Measurements from ENCODE around the gene KLK12. TPM values are rescaled to one million over a fixed set of nuclear protein-coding genes. Genes with fewer than 3 reads are reported as not detected.

KLK12 gene
- total and polyA plus RNA-seq, 2 of the 13 experiments (the other 11 are each of a cell fraction or from before 2014, with no cell fraction given) = not detected

DNA sequence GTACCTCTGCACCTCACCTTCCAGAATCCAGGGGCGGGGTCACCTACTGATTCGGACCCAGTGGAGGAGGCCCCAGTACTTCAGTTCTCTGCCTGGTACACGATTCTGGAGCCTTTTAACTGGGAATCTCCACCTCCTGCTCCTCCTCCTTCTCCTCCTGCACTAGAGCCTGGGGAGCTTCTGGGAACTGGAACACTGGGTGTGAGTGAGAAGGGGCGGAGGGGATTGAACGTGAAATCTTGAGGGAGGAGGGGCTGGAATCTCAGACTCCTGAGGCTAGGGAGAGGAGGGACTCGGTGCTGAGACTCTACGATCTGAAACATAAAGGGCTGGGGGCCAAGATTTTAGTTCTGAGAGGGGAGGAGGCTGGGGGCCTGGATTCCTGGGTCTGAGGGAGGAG, 33.3 kb downstream of the KLK12 start, which contains the start of gene KLK8:
Gene KLK8 (minus strand): TSS at position 90 of the 400 bp plus-strand sequence. CDS start 437 bp downstream, outside the sequence.
- no TSS peak for BruUV-seq (replicated peaks)
- no peaks in the 10 kb centered on the region for H3K79me2 ChIP-seq (ENCODE audit: insufficient read depth, low read length)
- TF ChIP-seq, protein P1, sequence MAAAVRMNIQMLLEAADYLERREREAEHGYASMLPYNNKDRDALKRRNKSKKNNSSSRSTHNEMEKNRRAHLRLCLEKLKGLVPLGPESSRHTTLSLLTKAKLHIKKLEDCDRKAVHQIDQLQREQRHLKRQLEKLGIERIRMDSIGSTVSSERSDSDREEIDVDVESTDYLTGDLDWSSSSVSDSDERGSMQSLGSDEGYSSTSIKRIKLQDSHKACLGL (CRISPR knock-in tag; IDR thresholded peaks at IDR 0.05) = no peak
- TF ChIP-seq, protein P2, sequence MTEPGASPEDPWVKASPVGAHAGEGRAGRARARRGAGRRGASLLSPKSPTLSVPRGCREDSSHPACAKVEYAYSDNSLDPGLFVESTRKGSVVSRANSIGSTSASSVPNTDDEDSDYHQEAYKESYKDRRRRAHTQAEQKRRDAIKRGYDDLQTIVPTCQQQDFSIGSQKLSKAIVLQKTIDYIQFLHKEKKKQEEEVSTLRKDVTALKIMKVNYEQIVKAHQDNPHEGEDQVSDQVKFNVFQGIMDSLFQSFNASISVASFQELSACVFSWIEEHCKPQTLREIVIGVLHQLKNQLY (CRISPR knock-in tag; IDR thresholded peaks at IDR 0.05) = no peak
- TF ChIP-seq, protein P3, sequence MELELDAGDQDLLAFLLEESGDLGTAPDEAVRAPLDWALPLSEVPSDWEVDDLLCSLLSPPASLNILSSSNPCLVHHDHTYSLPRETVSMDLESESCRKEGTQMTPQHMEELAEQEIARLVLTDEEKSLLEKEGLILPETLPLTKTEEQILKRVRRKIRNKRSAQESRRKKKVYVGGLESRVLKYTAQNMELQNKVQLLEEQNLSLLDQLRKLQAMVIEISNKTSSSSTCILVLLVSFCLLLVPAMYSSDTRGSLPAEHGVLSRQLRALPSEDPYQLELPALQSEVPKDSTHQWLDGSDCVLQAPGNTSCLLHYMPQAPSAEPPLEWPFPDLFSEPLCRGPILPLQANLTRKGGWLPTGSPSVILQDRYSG (CRISPR knock-in tag; IDR thresholded peaks at IDR 0.05) = no peak
- TF ChIP-seq ZNF251 (CRISPR knock-in tag; IDR thresholded peaks at IDR 0.05) (no peak), NFKBIZ (CRISPR knock-in tag; IDR thresholded peaks at IDR 0.05) (no peak), ZFYVE20 (CRISPR knock-in tag; IDR thresholded peaks at IDR 0.05; ENCODE audit: borderline replicate concordance, low read depth) (no peak), ZFP36L1 (CRISPR knock-in tag; IDR thresholded peaks at IDR 0.05) (no peak), RFX3 (CRISPR knock-in tag; IDR thresholded peaks at IDR 0.05) (no peak), IRF2 (CRISPR knock-in tag; IDR thresholded peaks at IDR 0.05) (no peak), FOXJ3 (CRISPR knock-in tag; IDR thresholded peaks at IDR 0.05; ENCODE audit: borderline replicate concordance) (no peak), MIXL1 (CRISPR knock-in tag; IDR thresholded peaks at IDR 0.05) (no peak), MIER3 (CRISPR knock-in tag; IDR thresholded peaks at IDR 0.05; ENCODE audit: borderline replicate concordance) (no peak), SIX4 (CRISPR knock-in tag; IDR thresholded peaks at IDR 0.05) (no peak), SRSF4 (IDR thresholded peaks at IDR 0.05; ENCODE audit: low read depth, low read length, poor library complexity, severe bottlenecking) (no peak), TMF1 (CRISPR knock-in tag; IDR thresholded peaks at IDR 0.05; ENCODE audit: low read depth) (no peak)
- TF ChIP-seq, protein P4, sequence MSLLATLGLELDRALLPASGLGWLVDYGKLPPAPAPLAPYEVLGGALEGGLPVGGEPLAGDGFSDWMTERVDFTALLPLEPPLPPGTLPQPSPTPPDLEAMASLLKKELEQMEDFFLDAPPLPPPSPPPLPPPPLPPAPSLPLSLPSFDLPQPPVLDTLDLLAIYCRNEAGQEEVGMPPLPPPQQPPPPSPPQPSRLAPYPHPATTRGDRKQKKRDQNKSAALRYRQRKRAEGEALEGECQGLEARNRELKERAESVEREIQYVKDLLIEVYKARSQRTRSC (CRISPR knock-in tag; IDR thresholded peaks at IDR 0.05; ENCODE audit: low read depth) = no peak
- TF ChIP-seq, protein P5, sequence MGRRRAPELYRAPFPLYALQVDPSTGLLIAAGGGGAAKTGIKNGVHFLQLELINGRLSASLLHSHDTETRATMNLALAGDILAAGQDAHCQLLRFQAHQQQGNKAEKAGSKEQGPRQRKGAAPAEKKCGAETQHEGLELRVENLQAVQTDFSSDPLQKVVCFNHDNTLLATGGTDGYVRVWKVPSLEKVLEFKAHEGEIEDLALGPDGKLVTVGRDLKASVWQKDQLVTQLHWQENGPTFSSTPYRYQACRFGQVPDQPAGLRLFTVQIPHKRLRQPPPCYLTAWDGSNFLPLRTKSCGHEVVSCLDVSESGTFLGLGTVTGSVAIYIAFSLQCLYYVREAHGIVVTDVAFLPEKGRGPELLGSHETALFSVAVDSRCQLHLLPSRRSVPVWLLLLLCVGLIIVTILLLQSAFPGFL (CRISPR knock-in tag; IDR thresholded peaks at IDR 0.05) = no peak
- TF ChIP-seq, protein P6, sequence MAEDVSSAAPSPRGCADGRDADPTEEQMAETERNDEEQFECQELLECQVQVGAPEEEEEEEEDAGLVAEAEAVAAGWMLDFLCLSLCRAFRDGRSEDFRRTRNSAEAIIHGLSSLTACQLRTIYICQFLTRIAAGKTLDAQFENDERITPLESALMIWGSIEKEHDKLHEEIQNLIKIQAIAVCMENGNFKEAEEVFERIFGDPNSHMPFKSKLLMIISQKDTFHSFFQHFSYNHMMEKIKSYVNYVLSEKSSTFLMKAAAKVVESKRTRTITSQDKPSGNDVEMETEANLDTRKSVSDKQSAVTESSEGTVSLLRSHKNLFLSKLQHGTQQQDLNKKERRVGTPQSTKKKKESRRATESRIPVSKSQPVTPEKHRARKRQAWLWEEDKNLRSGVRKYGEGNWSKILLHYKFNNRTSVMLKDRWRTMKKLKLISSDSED (CRISPR knock-in tag; IDR thresholded peaks at IDR 0.05) = no peak
- no peak within 1 kb of the TSS for H3K4me3 ChIP-seq (replicated peaks in 1 of 3; ENCODE audit: insufficient read depth in 1 of 3, low read depth in 2 of 3, low read length in 3 of 3)
- DNase-seq (ENCODE audit: low spot score) (no peak), FAIRE-seq (no peak), ATAC-seq (no peak)
- no peaks in the 10 kb centered on the region for H3K9me3 ChIP-seq (ENCODE audit: low read length)
- CTCF ChIA-PET (ENCODE audit: low intra/inter-chr PET ratio, low total read pairs) = no interaction called here
- H2AFZ ChIP-seq (ENCODE audit: low read length) = no peak within 1 kb of the TSS
- H3K27ac ChIP-seq (ENCODE audit: extremely low read length, insufficient read depth, low read length) = no peak within 1 kb of the TSS
- no peaks in the 10 kb centered on the region for H3K36me3 ChIP-seq (replicated peaks in 1 of 2; ENCODE audit: control insufficient read depth in 1 of 2, insufficient read depth in 2 of 2, low read length in 2 of 2)
- WGBS (ENCODE audit: low lambda C conversion rate) = 2% methylated on average over 4 of the region's 7 CpGs
- POLR2A ChIA-PET = no interaction called here
- no peak within 1 kb of the TSS for H3K4me2 ChIP-seq (ENCODE audit: low read depth, low read length)
- in situ Hi-C loops (cut with HindIII; ENCODE audit: extremely low pct_ligation_motif_present, low pct_unique_long_range_greater_than_20kb) = no loop called here
- no peaks in the 10 kb centered on the region for H4K20me1 ChIP-seq (ENCODE audit: insufficient read depth, low read length)
- H3K4me1 ChIP-seq (ENCODE audit: insufficient read depth, low read length) = no peaks in the 10 kb centered on the region
- intact Hi-C loops (cut with micrococcal nuclease; ENCODE audit: unreplicated experiment) = no loop called here
- H3K27me3 ChIP-seq (ENCODE audit: control insufficient read depth in 1 of 2, insufficient read depth in 2 of 2, low read length in 2 of 2) = peaks cover 3 to 11% of the 10 kb centered on the region in 2 experiments; a peak in 4 of 5 replicates
- no peak within 1 kb of the TSS for H3K9ac ChIP-seq (ENCODE audit: insufficient read depth, low read depth, low read length)

Data from HepG2 (cell line).